Vagina (tissue), 2 donors: ENCODE measurements around the gene VGLL2.

Experiments used
- POLR2A ChIP-seq, 2 donors: fragments of 450-650 bp; IDR thresholded peaks; one replicate each; pipeline ENCODE4 v1.6.1; 2017; ENCODE audit warnings: antibody characterized with exemption in 2 of 2, mild to moderate bottlenecking in 2 of 2, moderate library complexity in 2 of 2
- TF ChIP-seq, protein P1 (sequence below), 3 experiments: fragments of 450-650 bp in 2 of 3; fragments of 200-600 bp in 1 of 3; sonication (generic) in 1 of 3; IDR thresholded peaks; one replicate each; pipeline ENCODE4 v1.5.1; 2017 to 2019; ENCODE audit warnings: antibody characterized with exemption in 3 of 3, mild to moderate bottlenecking in 2 of 3, moderate library complexity in 2 of 3

DNA sequence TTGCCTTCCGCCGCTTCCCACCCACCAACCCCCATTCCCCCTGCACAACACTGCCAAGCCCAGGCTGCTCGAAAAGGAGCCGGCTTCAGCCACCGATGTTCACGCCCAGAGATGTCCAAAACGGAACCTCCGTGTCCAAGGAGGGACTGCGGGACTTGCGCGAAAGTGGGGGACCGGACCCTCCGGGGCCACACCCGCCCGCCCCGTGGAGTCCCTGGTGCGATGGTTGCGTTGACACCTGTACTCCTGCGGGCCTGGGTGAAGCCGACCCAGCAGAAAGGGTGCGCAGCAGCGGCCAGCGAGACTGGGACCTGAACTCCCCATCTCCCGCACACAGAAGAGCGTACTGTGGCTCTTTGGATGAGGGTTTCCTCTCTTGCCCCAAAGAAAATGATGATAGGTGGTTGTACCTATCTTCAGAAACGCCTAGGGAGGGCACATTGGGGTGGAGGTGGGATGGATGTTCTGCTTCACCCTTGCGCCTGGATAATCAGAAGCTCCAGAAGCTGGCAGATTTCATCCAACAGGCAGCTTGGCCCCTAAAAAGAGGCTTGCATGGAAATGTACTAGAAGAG is 1.9 kb upstream of the VGLL2 start:
- no peak for TF ChIP-seq POLR2A (IDR thresholded peaks at IDR 0.05)
- TF ChIP-seq, protein P1, sequence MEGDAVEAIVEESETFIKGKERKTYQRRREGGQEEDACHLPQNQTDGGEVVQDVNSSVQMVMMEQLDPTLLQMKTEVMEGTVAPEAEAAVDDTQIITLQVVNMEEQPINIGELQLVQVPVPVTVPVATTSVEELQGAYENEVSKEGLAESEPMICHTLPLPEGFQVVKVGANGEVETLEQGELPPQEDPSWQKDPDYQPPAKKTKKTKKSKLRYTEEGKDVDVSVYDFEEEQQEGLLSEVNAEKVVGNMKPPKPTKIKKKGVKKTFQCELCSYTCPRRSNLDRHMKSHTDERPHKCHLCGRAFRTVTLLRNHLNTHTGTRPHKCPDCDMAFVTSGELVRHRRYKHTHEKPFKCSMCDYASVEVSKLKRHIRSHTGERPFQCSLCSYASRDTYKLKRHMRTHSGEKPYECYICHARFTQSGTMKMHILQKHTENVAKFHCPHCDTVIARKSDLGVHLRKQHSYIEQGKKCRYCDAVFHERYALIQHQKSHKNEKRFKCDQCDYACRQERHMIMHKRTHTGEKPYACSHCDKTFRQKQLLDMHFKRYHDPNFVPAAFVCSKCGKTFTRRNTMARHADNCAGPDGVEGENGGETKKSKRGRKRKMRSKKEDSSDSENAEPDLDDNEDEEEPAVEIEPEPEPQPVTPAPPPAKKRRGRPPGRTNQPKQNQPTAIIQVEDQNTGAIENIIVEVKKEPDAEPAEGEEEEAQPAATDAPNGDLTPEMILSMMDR (IDR thresholded peaks at IDR 0.05) = no peak
